LNCaP clone FGC (cell line): Measurements from ENCODE around the gene ITPK1.

ENCODE experiments used
- DNase-seq: peaks from one replicate; pipeline ENCODE4 v3.0.0-alpha.2; 2011; ENCODE audit warnings: low read depth
- H3K4me3 ChIP-seq: 2 replicates; pipeline ENCODE4 v1.5.1; 2011; ENCODE audit warnings: mild to moderate bottlenecking, low read depth, low read length, control low read depth
- TF ChIP-seq, protein P1 (sequence below): IDR thresholded peaks from 2 replicates; pipeline ENCODE4 v1.5.1; 2012; ENCODE audit warnings: mild to moderate bottlenecking; ENCODE audit not compliant: control insufficient read depth, insufficient read depth; ENCODE audit errors: extremely low read depth

The ITPK1 gene

DNA sequence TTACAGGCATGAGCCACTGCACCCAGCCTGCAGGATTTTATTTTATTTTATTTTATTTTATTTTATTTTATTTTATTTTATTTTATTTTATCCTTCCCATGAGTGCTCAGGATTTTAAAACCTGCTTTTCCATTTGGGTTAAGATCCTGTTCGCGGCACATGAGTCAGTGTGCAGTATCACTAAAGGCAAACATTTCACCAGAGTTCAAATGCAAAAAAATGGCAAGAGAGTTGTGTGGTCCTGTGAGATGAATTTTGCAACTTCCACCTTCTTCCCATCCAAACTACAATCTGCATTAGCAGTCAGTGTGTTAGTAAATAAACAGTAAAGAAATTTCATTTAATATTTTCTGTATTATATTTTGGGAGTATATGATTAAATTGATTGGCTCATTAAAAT is 39.9 kb upstream of the ITPK1 start:
- TF ChIP-seq, protein P1, sequence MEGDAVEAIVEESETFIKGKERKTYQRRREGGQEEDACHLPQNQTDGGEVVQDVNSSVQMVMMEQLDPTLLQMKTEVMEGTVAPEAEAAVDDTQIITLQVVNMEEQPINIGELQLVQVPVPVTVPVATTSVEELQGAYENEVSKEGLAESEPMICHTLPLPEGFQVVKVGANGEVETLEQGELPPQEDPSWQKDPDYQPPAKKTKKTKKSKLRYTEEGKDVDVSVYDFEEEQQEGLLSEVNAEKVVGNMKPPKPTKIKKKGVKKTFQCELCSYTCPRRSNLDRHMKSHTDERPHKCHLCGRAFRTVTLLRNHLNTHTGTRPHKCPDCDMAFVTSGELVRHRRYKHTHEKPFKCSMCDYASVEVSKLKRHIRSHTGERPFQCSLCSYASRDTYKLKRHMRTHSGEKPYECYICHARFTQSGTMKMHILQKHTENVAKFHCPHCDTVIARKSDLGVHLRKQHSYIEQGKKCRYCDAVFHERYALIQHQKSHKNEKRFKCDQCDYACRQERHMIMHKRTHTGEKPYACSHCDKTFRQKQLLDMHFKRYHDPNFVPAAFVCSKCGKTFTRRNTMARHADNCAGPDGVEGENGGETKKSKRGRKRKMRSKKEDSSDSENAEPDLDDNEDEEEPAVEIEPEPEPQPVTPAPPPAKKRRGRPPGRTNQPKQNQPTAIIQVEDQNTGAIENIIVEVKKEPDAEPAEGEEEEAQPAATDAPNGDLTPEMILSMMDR: no peak
- H3K4me3 ChIP-seq: no peak overlapping the region
- no peak for DNase-seq

- TF ChIP-seq, protein P1: no peak
- DNase-seq: no peak
- H3K4me3 ChIP-seq: no peak overlapping the region
Observed at GRCh38 chr14:93153121-93153520, 37.4 kb upstream of the ITPK1 start.

DNA sequence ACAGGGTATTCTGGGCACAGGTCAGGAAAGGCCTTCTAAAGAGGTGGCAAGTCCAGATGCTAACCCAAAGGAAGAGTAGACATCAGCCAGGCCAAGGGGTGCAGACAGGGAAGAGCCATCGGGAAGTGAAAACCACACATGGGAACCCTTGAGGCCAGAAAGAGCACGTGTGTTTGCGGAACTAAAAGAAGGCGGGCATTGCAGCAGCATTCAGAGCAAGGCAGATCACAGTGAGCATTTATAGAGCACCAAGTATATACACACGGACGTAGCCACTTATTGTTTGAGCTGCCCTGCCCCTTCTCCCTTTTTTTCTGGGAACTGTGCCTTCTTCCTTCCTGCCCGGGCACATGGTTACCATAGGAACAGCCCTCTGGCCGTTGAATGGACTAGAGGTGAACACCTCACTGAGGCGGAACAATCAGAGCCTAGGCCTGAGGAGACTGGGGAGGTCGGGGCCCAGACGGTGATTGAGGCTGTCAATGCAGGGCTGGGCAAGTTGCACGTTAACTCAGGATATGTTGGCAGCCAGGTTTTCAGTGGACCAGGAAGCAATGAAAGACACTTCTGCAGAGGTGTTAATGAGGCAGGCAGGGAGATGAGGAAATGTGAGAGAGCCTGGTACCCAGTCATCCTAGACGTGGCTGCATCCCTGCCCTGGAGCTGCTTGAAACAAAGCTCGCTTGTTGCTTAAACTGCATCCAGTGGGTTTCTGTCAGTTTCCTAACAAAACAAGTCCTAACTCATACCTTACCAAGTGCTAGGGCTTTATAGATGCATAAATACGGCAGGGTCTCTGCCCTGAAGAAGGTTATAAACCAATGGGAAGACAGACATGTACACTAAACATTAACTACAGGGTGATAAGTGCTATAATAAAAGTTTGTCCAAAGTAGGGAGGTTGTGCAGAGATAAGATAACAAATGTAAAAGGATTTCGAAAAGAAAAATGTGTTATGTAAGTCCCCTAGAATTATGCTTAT is 34.8 kb upstream of the ITPK1 start:
- TF ChIP-seq, protein P1: no peak
- H3K4me3 ChIP-seq: no peak overlapping the region
- no peak for DNase-seq

GRCh38 chr14:93148979-93149378 is 33.3 kb upstream of the ITPK1 start:
- TF ChIP-seq, protein P1: no peak
- no peak overlapping the region for H3K4me3 ChIP-seq
- no peak for DNase-seq

DNA sequence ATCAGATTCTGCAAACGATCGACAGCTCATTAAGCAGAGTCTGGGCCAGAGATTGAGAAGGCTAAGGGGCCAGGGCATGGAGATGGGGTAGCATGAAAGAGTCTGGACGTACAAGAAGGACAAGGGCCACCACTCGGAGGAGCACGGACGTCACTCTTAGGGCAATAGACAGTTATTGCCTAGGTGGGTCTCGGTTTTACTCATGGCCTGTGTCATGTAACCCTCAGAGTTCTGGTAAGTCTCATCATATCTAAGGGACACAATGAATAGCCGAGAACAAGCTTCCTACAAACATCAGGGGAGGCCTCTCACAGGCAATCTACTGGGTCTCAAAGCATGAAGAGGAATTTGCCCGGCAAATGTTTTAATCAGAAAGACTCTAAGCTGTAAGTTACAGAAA is 30.4 kb upstream of the ITPK1 start:
- no peak overlapping the region for H3K4me3 ChIP-seq
- TF ChIP-seq, protein P1: no peak
- DNase-seq: no peak

DNA sequence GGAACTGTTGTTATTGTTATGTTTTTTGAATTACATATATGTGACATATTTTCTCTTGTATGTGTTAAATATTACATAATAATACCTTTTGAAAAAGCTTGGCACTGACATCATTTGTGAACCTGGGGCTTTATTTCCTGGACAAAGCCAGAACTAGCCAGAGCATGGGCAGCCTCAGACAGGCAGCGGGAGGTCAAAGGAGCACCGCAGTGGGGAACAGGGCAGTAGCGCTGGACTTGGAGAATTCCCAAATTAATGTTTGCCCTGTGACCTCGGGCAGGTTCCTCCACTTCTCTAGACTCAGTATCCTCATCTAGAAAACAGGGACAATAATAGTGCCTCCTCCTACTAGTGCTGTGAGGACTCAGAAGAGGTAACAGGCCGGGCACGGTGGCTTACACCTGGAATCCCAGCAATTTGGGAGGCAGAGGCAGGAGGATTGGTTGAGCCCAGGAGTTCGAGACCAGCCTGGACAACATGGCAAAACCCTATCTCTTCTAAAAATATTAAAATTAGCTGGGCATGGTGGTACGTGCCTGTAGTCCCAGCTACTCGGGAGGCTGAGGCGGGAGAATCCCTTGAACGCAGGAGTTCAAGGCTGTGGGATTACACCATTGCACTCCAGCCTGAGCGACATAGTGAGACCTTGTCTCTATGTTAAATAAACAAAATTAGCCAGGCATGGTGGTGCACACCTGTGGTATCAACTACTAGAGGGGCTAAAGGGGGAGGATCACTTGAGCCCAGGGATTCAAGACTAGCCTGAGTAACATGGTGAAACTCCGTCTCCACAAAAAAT is 27.3 kb upstream of the ITPK1 start:
- TF ChIP-seq, protein P1: no peak
- no peak for DNase-seq
- H3K4me3 ChIP-seq: no peak overlapping the region
